H9 (cell line): ENCODE data around the gene ARL17B. TPM values are rescaled to one million over a fixed set of nuclear protein-coding genes. Genes with fewer than 3 reads are reported as not detected.
"Not testable (repeated sequence)": the region's sequence is repeated elsewhere in the genome, so short reads cannot be mapped to it uniquely, and the experiment has no call there.

Experiments
- DNase-seq: peaks from one replicate; pipeline ENCODE4 v3.0.0-alpha.2; 2017
- H2AFZ ChIP-seq: one replicate; pipeline ENCODE4 v1.6.1; 2013; ENCODE audit warnings: mild to moderate bottlenecking, low read length, control low read depth, moderate library complexity
- H2AK5ac ChIP-seq: 2 replicates; pipeline ENCODE4 v1.6.1; 2013; ENCODE audit warnings: low read length, control low read depth, mixed read lengths; ENCODE audit not compliant: insufficient read length
- H2BK120ac ChIP-seq: one replicate; pipeline ENCODE4 v1.6.1; 2013; ENCODE audit warnings: low read depth, mild to moderate bottlenecking, low read length, control low read depth, inconsistent platforms; ENCODE audit not compliant: poor library complexity, severe bottlenecking
- H2BK12ac ChIP-seq: 2 replicates; pipeline ENCODE4 v1.6.1; 2013; ENCODE audit warnings: low read length, control low read depth, mixed read lengths, low read depth; ENCODE audit not compliant: insufficient read length
- H2BK15ac ChIP-seq: 2 replicates; pipeline ENCODE4 v1.6.1; 2013; ENCODE audit warnings: low read depth, low read length, control low read depth
- H2BK20ac ChIP-seq: one replicate; pipeline ENCODE4 v1.6.1; 2013; ENCODE audit warnings: low read depth, mild to moderate bottlenecking, low read length, control low read depth, inconsistent platforms; ENCODE audit not compliant: poor library complexity, severe bottlenecking
- H2BK5ac ChIP-seq: 2 replicates; pipeline ENCODE4 v1.6.1; 2013; ENCODE audit warnings: low read length, control low read depth, mixed read lengths; ENCODE audit not compliant: insufficient read length
- H3K14ac ChIP-seq: 2 replicates; pipeline ENCODE4 v1.6.1; 2013; ENCODE audit warnings: low read length, control low read depth; ENCODE audit not compliant: insufficient read depth
- H3K18ac ChIP-seq: 2 replicates; pipeline ENCODE4 v1.6.1; 2013; ENCODE audit warnings: low read depth, mild to moderate bottlenecking, mixed read lengths, low read length, control low read depth; ENCODE audit not compliant: insufficient read length
- H3K23ac ChIP-seq: 2 replicates; pipeline ENCODE4 v1.6.1; 2013; ENCODE audit warnings: low read length, control low read depth, mixed read lengths, low read depth; ENCODE audit not compliant: insufficient read length
- H3K23me2 ChIP-seq: 2 replicates; pipeline ENCODE4 v1.6.1; 2013; ENCODE audit warnings: low read depth, mild to moderate bottlenecking, mixed read lengths, low read length, control low read depth; ENCODE audit not compliant: insufficient read length, poor library complexity, severe bottlenecking
- H3K27ac ChIP-seq: 2 replicates; pipeline ENCODE4 v1.5.1; 2013; ENCODE audit warnings: low read length, control low read depth, mixed read lengths, low read depth; ENCODE audit not compliant: insufficient read length
- H3K27me3 ChIP-seq: 2 replicates; pipeline ENCODE4 v1.6.1; 2013; ENCODE audit warnings: low read length, control low read depth, inconsistent platforms; ENCODE audit not compliant: insufficient read depth
- H3K4ac ChIP-seq: 2 replicates; pipeline ENCODE4 v1.6.1; 2013; ENCODE audit warnings: low read depth, mild to moderate bottlenecking, control low read depth, inconsistent platforms, low read length, moderate library complexity
- H3K4me1 ChIP-seq: 2 replicates; pipeline ENCODE4 v1.6.1; 2013; ENCODE audit warnings: low read length, control low read depth, inconsistent platforms; ENCODE audit not compliant: insufficient read depth
- H3K4me2 ChIP-seq: 2 replicates; pipeline ENCODE4 v1.6.1; 2013; ENCODE audit warnings: low read length, control low read depth, mixed read lengths; ENCODE audit not compliant: insufficient read length, insufficient read depth
- H3K56ac ChIP-seq: 2 replicates; pipeline ENCODE4 v1.6.1; 2013; ENCODE audit warnings: low read depth, mild to moderate bottlenecking, mixed read lengths, low read length, control low read depth; ENCODE audit not compliant: insufficient read length
- H3K79me1 ChIP-seq: 2 replicates; pipeline ENCODE4 v1.6.1; 2013; ENCODE audit warnings: low read depth, mild to moderate bottlenecking, moderate library complexity, low read length, control low read depth, inconsistent platforms; ENCODE audit not compliant: insufficient read depth, poor library complexity, severe bottlenecking
- H3K79me2 ChIP-seq: 2 replicates; pipeline ENCODE4 v1.6.1; 2013; ENCODE audit warnings: low read length, control low read depth, inconsistent platforms; ENCODE audit not compliant: insufficient read depth
- H3K9ac ChIP-seq: 2 replicates; pipeline ENCODE4 v1.6.1; 2013; ENCODE audit warnings: low read length, control low read depth, mixed read lengths; ENCODE audit not compliant: insufficient read length; ENCODE audit errors: extremely low read depth
- H3K9me3 ChIP-seq: one replicate; pipeline ENCODE4 v1.6.1; 2013; ENCODE audit warnings: low read depth, low read length, inconsistent platforms; ENCODE audit not compliant: control insufficient read depth
- H3T11ph ChIP-seq: one replicate; pipeline ENCODE4 v1.6.1; 2013; ENCODE audit warnings: mild to moderate bottlenecking, low read length, control low read depth, inconsistent platforms
- H4K20me1 ChIP-seq: one replicate; pipeline ENCODE4 v1.6.1; 2013; ENCODE audit not compliant: control insufficient read depth, insufficient read length, insufficient read depth
- H4K5ac ChIP-seq: 2 replicates; pipeline ENCODE4 v1.6.1; 2013; ENCODE audit warnings: low read depth, mild to moderate bottlenecking, mixed read lengths, low read length, control low read depth; ENCODE audit not compliant: insufficient read length
- H4K8ac ChIP-seq: replicated peaks from 2 replicates; pipeline ENCODE4 v1.6.1; 2013; ENCODE audit warnings: low read length, control low read depth, mixed read lengths, low read depth; ENCODE audit not compliant: insufficient read length
- H4K91ac ChIP-seq: 2 replicates; pipeline ENCODE4 v1.6.1; 2013; ENCODE audit warnings: low read depth, mild to moderate bottlenecking, moderate library complexity, mixed read lengths, low read length, control low read depth; ENCODE audit not compliant: insufficient read length
- H3K27ac Mint-ChIP-seq, 3 experiments: 2 replicates in 2 of 3; 3 replicates in 1 of 3; pipeline ENCODE4 v1.8.0; 2020 to 2021; ENCODE audit warnings: mixed read lengths in 3 of 3, mild to moderate bottlenecking in 1 of 3, moderate library complexity in 1 of 3
- H3K27me3 Mint-ChIP-seq: 2 replicates; pipeline ENCODE4 v1.8.0; 2021; ENCODE audit warnings: low read depth, mild to moderate bottlenecking, moderate library complexity, mixed read lengths
- H3K36me3 Mint-ChIP-seq, 3 experiments: 2 replicates in 2 of 3; 3 replicates in 1 of 3; pipeline ENCODE4 v1.8.0; 2020 to 2021; ENCODE audit warnings: low read depth in 3 of 3, mixed read lengths in 3 of 3; ENCODE audit not compliant: insufficient read depth in 1 of 3
- H3K4me1 Mint-ChIP-seq, 2 experiments: 2 replicates each; pipeline ENCODE4 v1.8.0; 2020; ENCODE audit warnings: mixed read lengths in 2 of 2
- H3K4me3 Mint-ChIP-seq, 2 experiments: 2 replicates in 1 of 2; 3 replicates in 1 of 2; pipeline ENCODE4 v1.8.0; 2020 to 2021; ENCODE audit warnings: mild to moderate bottlenecking in 2 of 2, mixed read lengths in 2 of 2, moderate library complexity in 1 of 2
- H3K9me3 Mint-ChIP-seq, 2 experiments: 2 replicates in 1 of 2; 3 replicates in 1 of 2; pipeline ENCODE4 v1.8.0; 2020; ENCODE audit warnings: mild to moderate bottlenecking in 2 of 2, mixed read lengths in 2 of 2, moderate library complexity in 1 of 2
- WGBS: extraction: QIAGEN DNeasy Blood & Tissue Kit; methylation state at CpG from one replicate; pipeline ENCODE4 v1.1.7; 2013; ENCODE audit warnings: missing lambda C conversion rate, low lambda C conversion rate, mixed read lengths; ENCODE audit not compliant: insufficient read length; ENCODE audit errors: extremely low coverage; 5-methylcytosine and 5-hydroxymethylcytosine counted together
- total RNA-seq: library from RNA; stranded (reverse); gene quantifications from 2 replicates; pipeline ENCODE4 v1.2.1, GENCODE V29; 2021

The ARL17B gene
- total RNA-seq, 1 experiment from 2014 or later, result 10.8 TPM

DNA sequence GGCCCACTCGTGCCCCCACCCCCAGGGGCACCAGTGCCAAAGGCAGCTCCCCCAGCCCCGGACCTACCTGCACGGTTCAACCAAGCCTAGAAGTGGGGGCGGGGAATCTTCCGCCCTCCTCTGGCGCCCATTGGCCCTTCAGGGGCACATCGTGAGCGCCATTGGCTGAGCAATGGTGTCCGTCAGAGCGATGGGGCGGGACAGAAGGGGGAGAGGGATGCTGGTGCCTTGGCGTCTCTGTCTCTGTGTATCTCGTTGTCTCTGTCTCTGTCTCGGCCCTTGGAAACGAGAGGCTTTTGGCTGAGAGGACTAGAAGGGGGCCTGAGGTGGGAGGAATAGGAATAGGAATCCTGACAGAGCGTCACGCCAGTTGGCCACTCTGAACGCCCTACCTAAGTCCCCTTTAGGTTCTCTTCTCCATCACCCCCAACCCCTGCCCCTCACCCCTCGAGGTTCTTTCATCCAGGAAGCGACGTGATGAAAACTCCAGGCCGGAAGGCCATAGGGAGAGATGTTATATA lies 136.2 kb downstream of the ARL17B start:
- not testable (repeated sequence) for H3K56ac ChIP-seq, H2BK12ac ChIP-seq, H4K20me1 ChIP-seq, H3K4me1 ChIP-seq, H2BK5ac ChIP-seq, H3K9ac ChIP-seq, H3K23ac ChIP-seq, H3K27ac ChIP-seq, H2BK20ac ChIP-seq, H3K9me3 Mint-ChIP-seq, H3K27me3 Mint-ChIP-seq, H3K9me3 ChIP-seq, H3K4ac ChIP-seq, H2BK120ac ChIP-seq, H3K14ac ChIP-seq, H3K18ac ChIP-seq, H3K27me3 ChIP-seq, H3K79me2 ChIP-seq, H3K4me1 Mint-ChIP-seq, H3K79me1 ChIP-seq, H2AFZ ChIP-seq, H2AK5ac ChIP-seq, H4K91ac ChIP-seq, H4K8ac ChIP-seq, H4K5ac ChIP-seq, H3T11ph ChIP-seq, H3K23me2 ChIP-seq, H2BK15ac ChIP-seq
- peak; percentile 100 for DNase-seq
- H3K4me2 ChIP-seq, result peak overlapping the region; percentile 31
- H3K36me3 Mint-ChIP-seq, result peaks cover 7 to 10% (median 9%) of the 10 kb centered on the region in 3 experiments; a peak in 6 of 7 replicates
- H3K4me3 Mint-ChIP-seq, result peak overlapping the region; percentile 75 to 91
- peak overlapping the region; percentile 34 to 66 (median 37); a peak in 2 of 7 replicates for H3K27ac Mint-ChIP-seq
- no CpG with 5 or more reads among the region's 22 CpGs for WGBS

DNA sequence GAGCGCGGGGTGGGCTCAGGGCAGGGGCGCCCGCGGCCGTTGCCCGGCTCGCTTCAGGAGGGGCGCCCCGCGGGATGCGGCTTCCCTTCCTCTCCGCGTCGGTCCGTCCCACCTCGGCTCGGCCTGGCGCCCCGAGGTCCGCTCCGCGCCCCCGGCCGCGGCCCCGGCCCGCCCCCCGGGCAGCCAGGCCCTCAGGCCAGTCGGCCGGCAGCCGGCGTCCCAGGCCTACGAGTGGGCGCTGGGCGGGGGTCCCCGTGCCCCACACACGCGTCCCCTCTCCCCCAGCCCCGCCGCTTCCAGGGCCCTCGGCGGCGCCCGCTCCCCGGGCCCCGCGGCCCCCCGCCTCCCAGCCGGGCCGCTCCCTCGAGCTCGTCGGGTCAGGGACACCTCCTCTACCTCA lies 136.7 kb downstream of the ARL17B start:
- not testable (repeated sequence) for H4K91ac ChIP-seq, H3K79me1 ChIP-seq, H2AK5ac ChIP-seq, H3K56ac ChIP-seq, H3T11ph ChIP-seq, H2BK120ac ChIP-seq, H3K9me3 Mint-ChIP-seq, H3K27ac ChIP-seq, H3K18ac ChIP-seq, H3K9me3 ChIP-seq, H2BK12ac ChIP-seq, H2BK15ac ChIP-seq, H3K14ac ChIP-seq, H2BK20ac ChIP-seq, H3K4me1 ChIP-seq, H4K20me1 ChIP-seq, H4K5ac ChIP-seq, H3K4ac ChIP-seq, H3K27me3 Mint-ChIP-seq, H3K27me3 ChIP-seq, H3K27ac Mint-ChIP-seq, H3K23ac ChIP-seq, H3K4me1 Mint-ChIP-seq, H3K23me2 ChIP-seq, H2BK5ac ChIP-seq, H3K9ac ChIP-seq, H4K8ac ChIP-seq, H3K79me2 ChIP-seq, H2AFZ ChIP-seq
- no CpG with 5 or more reads among the region's 54 CpGs for WGBS
- Mint-ChIP-seq H3K4me3 (peak overlapping the region; percentile 75 to 91), H3K36me3 (peaks cover 7 to 14% (median 11%) of the 10 kb centered on the region in 3 experiments; a peak in 6 of 7 replicates)
- DNase-seq, result peak; percentile 56
- H3K4me2 ChIP-seq, result peak overlapping the region; percentile 31
